C4-2B (cell line): ENCODE measurements around the gene SAP30L.

Experiments used
- CTCF ChIP-seq: fragments of 450-650 bp; conservative IDR thresholded peaks from 2 replicates; pipeline ENCODE4 v1.5.1; 2017; ENCODE audit warnings: mild to moderate bottlenecking
- ZFX ChIP-seq: fragments of 450-650 bp; IDR thresholded peaks from 2 replicates; pipeline ENCODE4 v1.6.1; 2017

DNA sequence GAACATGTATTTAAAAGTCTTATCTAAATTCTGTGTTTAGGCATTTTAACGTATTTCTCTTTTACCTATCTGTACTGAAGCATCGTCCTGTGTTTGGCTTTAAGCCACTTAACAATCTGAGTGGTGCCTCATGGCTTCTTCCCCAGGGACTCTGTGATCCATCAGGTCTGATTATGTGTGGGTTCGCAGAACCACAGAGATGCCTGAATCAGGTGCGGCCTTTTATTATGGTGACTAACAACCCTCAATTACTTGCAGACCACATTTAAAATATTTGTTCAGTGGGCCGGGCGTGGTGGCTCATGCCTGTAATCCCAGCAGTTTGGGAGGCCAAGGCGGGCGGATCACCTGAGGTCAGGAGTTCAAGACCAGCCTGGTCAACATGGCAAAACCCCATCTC is 39.6 kb upstream of the SAP30L start:
- TF ChIP-seq CTCF = no peak
- no peak for TF ChIP-seq ZFX
